GM12892 (cell line): ENCODE measurements around the gene RFT1.

Source experiments
- POLR2A ChIP-seq: IDR thresholded peaks from 2 replicates; pipeline ENCODE4 v1.6.1; 2011; ENCODE audit warnings: low read depth, low read length, control low read depth
- POLR2AphosphoS5 ChIP-seq: IDR thresholded peaks from 2 replicates; pipeline ENCODE4 v1.6.1; 2011; ENCODE audit warnings: low read depth, low read length, control low read depth

- TF ChIP-seq POLR2A = no peak
- no peak for TF ChIP-seq POLR2AphosphoS5
Measured at GRCh38 chr3:53123953-53124352, 6.3 kb downstream of the RFT1 start.
